KMS-11 (cell line): Measurements from ENCODE around the gene TMEM145.
A peak's percentile ranks its signal among the peaks of the same experiment; 100 is the strongest.

Experiments used
- H2AFZ ChIP-seq: fragments of 200-600 bp; sonication (generic); 2 replicates; pipeline ENCODE4 v1.6.1; 2016; ENCODE audit warnings: antibody characterized with exemption, mixed run types, low read depth
- H3K27ac ChIP-seq: fragments of 200-600 bp; sonication (generic); 2 replicates; pipeline ENCODE4 v1.6.1; 2016; ENCODE audit warnings: mild to moderate bottlenecking, mixed run types
- H3K27me3 ChIP-seq: fragments of 200-600 bp; sonication (generic); 2 replicates; pipeline ENCODE4 v1.6.1; 2017; ENCODE audit warnings: mild to moderate bottlenecking, low read depth, mixed run types, moderate library complexity; ENCODE audit not compliant: insufficient read depth
- H3K36me3 ChIP-seq: fragments of 200-600 bp; sonication (generic); 2 replicates; pipeline ENCODE4 v1.6.1; 2017; ENCODE audit warnings: mild to moderate bottlenecking, mixed run types; ENCODE audit not compliant: insufficient read depth
- H3K4me1 ChIP-seq: fragments of 200-600 bp; sonication (generic); 2 replicates; pipeline ENCODE4 v1.6.1; 2016; ENCODE audit warnings: mild to moderate bottlenecking, low read depth, mixed run types; ENCODE audit not compliant: poor library complexity, severe bottlenecking
- H3K4me2 ChIP-seq: fragments of 200-600 bp; sonication (generic); 2 replicates; pipeline ENCODE4 v1.7.0; 2016; ENCODE audit warnings: mild to moderate bottlenecking, mixed run types
- H3K4me3 ChIP-seq: fragments of 200-600 bp; sonication (generic); IDR thresholded peaks from 2 replicates; pipeline ENCODE4 v1.6.1; 2017; ENCODE audit warnings: low read depth, low read length, mixed read lengths; ENCODE audit not compliant: insufficient read depth
- H3K79me2 ChIP-seq: fragments of 200-600 bp; sonication (generic); 2 replicates; pipeline ENCODE4 v1.6.1; 2016; ENCODE audit warnings: low read depth, mixed run types; ENCODE audit not compliant: insufficient read depth
- H3K9ac ChIP-seq: fragments of 200-600 bp; sonication (generic); 2 replicates; pipeline ENCODE4 v1.6.1; 2016; ENCODE audit warnings: mild to moderate bottlenecking, mixed run types
- H4K20me1 ChIP-seq: fragments of 200-600 bp; sonication (generic); 2 replicates; pipeline ENCODE4 v1.6.1; 2016; ENCODE audit warnings: mild to moderate bottlenecking, mixed run types; ENCODE audit not compliant: insufficient read depth
- TF ChIP-seq, protein P1 (sequence below): fragments of 200-600 bp; sonication (generic); conservative IDR thresholded peaks from 2 replicates; pipeline ENCODE4 v1.6.1; 2017; ENCODE audit warnings: low read depth, mild to moderate bottlenecking, antibody characterized with exemption, low read length, moderate library complexity, mixed read lengths

Gene TMEM145

DNA sequence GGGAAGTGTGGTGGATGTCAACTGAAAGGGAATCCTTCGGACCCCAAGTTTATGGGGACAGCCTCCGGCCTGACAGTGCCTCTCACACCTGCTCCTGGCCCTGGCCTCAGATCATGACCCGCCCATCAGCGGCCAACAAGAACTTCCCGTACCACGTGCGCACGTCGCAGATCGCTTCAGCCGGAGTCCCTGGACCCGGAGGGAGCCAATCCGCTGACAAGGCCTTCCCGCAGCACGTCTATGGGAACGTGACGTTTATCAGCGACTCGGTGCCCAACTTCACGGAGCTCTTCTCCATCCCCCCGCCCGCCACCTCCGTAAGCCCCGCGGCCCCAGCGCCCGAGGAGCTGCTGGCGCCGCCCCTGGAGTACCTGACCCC is 10.4 kb downstream of the TMEM145 start:
- peaks cover 12% of the 10 kb centered on the region for H3K4me1 ChIP-seq
- no peak overlapping the region for H3K4me3 ChIP-seq
- no peak overlapping the region for H3K9ac ChIP-seq
- H3K27me3 ChIP-seq = peaks cover 32% of the 10 kb centered on the region; the same call in 1 of the 2 replicates
- H4K20me1 ChIP-seq = no peaks in the 10 kb centered on the region
- no peak overlapping the region for H2AFZ ChIP-seq
- TF ChIP-seq, protein P1, sequence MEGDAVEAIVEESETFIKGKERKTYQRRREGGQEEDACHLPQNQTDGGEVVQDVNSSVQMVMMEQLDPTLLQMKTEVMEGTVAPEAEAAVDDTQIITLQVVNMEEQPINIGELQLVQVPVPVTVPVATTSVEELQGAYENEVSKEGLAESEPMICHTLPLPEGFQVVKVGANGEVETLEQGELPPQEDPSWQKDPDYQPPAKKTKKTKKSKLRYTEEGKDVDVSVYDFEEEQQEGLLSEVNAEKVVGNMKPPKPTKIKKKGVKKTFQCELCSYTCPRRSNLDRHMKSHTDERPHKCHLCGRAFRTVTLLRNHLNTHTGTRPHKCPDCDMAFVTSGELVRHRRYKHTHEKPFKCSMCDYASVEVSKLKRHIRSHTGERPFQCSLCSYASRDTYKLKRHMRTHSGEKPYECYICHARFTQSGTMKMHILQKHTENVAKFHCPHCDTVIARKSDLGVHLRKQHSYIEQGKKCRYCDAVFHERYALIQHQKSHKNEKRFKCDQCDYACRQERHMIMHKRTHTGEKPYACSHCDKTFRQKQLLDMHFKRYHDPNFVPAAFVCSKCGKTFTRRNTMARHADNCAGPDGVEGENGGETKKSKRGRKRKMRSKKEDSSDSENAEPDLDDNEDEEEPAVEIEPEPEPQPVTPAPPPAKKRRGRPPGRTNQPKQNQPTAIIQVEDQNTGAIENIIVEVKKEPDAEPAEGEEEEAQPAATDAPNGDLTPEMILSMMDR = no peak
- H3K4me2 ChIP-seq = no peak overlapping the region
- no peak overlapping the region for H3K27ac ChIP-seq
- H3K79me2 ChIP-seq = no peaks in the 10 kb centered on the region
- no peaks in the 10 kb centered on the region for H3K36me3 ChIP-seq

DNA sequence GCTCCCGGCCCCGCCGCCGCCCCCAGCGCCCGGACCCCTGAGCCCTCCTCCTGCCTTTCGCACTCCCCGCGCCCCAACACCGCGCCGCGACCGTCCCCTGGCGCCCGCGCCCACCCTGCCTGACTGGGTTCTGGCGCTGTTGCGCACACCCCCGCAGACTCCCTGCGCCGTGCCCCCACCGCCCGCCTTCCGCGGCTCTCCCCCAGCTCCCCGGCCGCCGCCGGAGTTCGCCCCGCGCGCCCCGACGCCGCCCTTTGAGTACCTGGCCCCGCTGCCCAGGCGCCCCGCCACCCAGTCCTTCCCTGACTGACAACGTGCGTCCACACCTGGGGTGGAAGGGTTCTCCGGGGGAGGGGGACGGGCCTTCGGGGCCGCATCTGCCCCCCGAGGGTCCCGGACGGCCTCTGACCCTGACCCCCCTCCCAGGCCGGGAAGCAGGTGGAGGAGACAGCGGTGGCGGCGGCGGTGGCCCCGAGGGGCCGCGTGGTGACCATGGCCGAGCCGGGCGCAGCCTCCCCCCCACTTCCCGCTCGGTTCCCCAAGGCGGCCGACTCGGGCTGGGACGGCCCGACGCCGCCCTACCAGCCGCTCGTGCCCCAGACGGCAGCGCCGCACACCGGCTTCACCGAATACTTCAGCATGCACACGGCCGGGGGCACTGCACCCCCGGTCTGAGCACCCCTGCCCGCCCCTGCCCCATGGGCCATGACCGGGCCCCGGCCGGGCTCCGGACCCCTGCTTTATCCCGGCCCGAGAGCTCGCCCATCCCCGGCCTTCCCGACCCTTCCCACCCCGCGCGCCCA is 10.9 kb downstream of the TMEM145 start:
- peak overlapping the region; percentile 93 for H2AFZ ChIP-seq
- H3K79me2 ChIP-seq = no peaks in the 10 kb centered on the region
- H3K27ac ChIP-seq = no peak overlapping the region
- TF ChIP-seq, protein P1 = no peak
- H3K27me3 ChIP-seq = peaks cover 29% of the 10 kb centered on the region; the same call in 1 of the 2 replicates
- no peaks in the 10 kb centered on the region for H4K20me1 ChIP-seq
- no peak overlapping the region for H3K9ac ChIP-seq
- peak overlapping the region; percentile 85; the same call in 1 of the 2 replicates for H3K4me2 ChIP-seq
- no peaks in the 10 kb centered on the region for H3K36me3 ChIP-seq
- H3K4me3 ChIP-seq = no peak overlapping the region
- peaks cover 12% of the 10 kb centered on the region for H3K4me1 ChIP-seq

DNA sequence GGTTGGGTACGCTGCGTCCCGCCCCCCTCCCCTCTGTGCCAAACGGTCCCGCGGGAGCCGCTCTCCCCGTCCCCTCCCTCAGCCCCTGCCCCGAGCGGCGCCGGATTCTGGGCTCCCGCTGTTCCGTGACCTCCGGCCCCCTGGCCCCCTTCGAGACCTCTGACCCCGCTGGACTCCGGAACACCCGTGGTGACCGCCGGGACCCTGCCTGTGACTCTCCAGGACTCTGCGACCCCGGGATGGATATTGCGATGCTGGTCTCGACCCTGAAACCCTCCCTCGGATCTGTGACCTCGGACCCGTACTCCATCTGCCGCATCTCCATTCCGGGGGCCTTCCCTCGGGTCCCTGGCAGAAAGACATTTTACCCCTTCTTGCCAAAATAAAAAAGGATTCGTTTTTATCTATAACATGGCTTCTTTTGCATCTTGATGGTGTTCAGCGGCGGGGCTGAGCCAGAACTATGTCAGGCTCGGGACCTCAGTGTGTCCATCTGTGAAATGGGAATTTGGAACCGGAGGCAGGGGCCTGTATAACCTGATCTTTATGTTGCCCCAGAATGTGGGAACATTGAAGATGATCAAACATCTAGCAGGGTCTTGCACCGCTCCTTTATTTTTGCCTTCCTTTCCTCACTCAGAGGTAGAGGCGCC is 11.7 kb downstream of the TMEM145 start:
- TF ChIP-seq, protein P1 = peak; percentile 94
- peak overlapping the region; percentile 5; the same call in 1 of the 2 replicates for H3K9ac ChIP-seq
- no peak overlapping the region for H3K4me3 ChIP-seq
- H3K36me3 ChIP-seq = no peaks in the 10 kb centered on the region
- peaks cover 12% of the 10 kb centered on the region for H3K4me1 ChIP-seq
- H4K20me1 ChIP-seq = no peaks in the 10 kb centered on the region
- no peak overlapping the region for H3K27ac ChIP-seq
- no peaks in the 10 kb centered on the region for H3K79me2 ChIP-seq
- peak overlapping the region; percentile 93 for H2AFZ ChIP-seq
- peaks cover 23% of the 10 kb centered on the region; the same call in 1 of the 2 replicates for H3K27me3 ChIP-seq
- H3K4me2 ChIP-seq = peak overlapping the region; percentile 85

DNA sequence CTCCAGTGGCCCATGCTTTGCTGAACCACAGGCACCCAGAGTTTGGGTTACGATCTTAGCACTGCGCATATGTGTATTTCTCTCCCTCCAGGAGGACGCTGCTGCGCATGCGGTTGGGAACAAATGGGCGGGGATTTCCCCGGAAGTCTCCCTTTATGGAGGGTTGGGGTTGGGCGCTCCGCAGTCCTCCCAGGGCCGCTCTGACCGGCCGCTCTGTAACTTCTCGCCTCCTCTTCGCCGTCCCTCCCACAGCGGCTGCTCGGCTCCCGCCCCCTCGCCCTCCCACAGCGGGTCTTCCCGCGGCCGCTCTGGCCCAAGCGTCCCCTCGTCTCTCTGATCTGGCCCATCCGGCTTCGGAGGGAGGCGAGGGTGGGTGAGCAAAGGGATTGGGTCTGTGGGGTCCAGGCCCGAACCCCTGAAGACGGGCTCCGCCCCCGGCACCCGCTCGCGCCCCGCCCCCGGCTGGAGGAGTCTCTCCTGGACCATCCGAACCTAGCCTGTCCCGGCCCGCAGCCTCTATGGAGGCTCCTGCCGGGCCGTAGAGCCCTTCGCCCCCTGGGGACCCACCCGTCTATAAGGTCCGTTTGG is 12.3 kb downstream of the TMEM145 start, which contains the start of gene MEGF8:
Gene MEGF8, plus strand, starts transcription at position 328 of the 588 bp plus-strand sequence. CDS start 609 bp downstream, outside the sequence.
- no peak within 1 kb of the TSS for H3K4me3 ChIP-seq
- peak within 1 kb of the TSS; percentile 93 for H2AFZ ChIP-seq
- peak within 1 kb of the TSS; percentile 12; the same call in 1 of the 2 replicates for H3K27ac ChIP-seq
- H4K20me1 ChIP-seq = no peaks in the 10 kb centered on the region
- peak within 1 kb of the TSS; percentile 85 for H3K4me2 ChIP-seq
- H3K27me3 ChIP-seq = peaks cover 17% of the 10 kb centered on the region; the same call in 1 of the 2 replicates
- H3K36me3 ChIP-seq = no peaks in the 10 kb centered on the region
- peaks cover 12% of the 10 kb centered on the region for H3K4me1 ChIP-seq
- peak within 1 kb of the TSS; percentile 65 for H3K9ac ChIP-seq
- TF ChIP-seq, protein P1 = no peak
- no peaks in the 10 kb centered on the region for H3K79me2 ChIP-seq
